ENCODE measurements around the gene MRPS35.
A peak's percentile ranks its signal among the peaks of the same experiment; 100 is the strongest.
"Not testable (repeated sequence)": the region's sequence is repeated elsewhere in the genome, so short reads cannot be mapped to it uniquely, and the experiment has no call there.

Gene MRPS35

GRCh38 chr12:27733052-27733656, 22.5 kb downstream of the MRPS35 start:
- no peak overlapping the region for H4K91ac ChIP-seq (ENCODE audit: low read depth, low read length)

DNA sequence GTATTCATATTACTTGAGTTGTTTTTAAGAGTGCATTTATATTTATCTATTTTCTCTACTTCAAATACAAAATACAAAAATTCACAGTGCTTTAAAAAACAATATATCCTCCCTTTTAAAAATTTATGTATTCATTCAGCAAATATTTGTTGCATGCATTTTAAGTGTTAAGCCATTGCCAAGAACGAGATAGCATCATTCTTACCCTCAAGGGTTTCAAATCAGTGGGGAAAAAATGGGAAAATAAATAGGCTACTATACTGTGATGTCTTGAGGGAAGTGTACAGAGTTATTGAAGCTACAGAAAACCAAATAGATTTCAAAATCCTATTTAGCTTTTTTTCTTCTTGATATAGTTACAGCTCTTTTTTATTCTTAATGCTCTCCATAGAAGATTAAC, 23.2 kb downstream of the MRPS35 start:
- no peaks in the 10 kb centered on the region for H3K4me1 ChIP-seq (ENCODE audit: control insufficient read depth in 1 of 2, insufficient read depth in 2 of 2, low read length in 2 of 2)
- no peak overlapping the region for H3K4ac ChIP-seq (ENCODE audit: low read depth, low read length)
- H3K27ac ChIP-seq (ENCODE audit: low read depth, low read length): no peak overlapping the region
- no peak overlapping the region for H3K23ac ChIP-seq (ENCODE audit: low read length)
- H3K79me1 ChIP-seq (ENCODE audit: low read length): no peaks in the 10 kb centered on the region
- H2BK5ac ChIP-seq (ENCODE audit: low read depth, low read length, poor library complexity): no peak overlapping the region
- no peak overlapping the region for H3K9ac ChIP-seq (ENCODE audit: low read length)
- WGBS (ENCODE audit: extremely low coverage, insufficient coverage, insufficient read length): no CpG with 5 or more reads among the region's 1 CpG
- H3K4me3 ChIP-seq (ENCODE audit: low read depth, low read length): no peak overlapping the region
- no peaks in the 10 kb centered on the region for H3K79me2 ChIP-seq (ENCODE audit: control insufficient read depth, insufficient read depth, low read length, poor library complexity)
- H3K4me2 ChIP-seq (ENCODE audit: low read length): no peak overlapping the region
- H4K12ac ChIP-seq (ENCODE audit: low read depth, low read length): no peak overlapping the region
- no peak overlapping the region for H3K18ac ChIP-seq (ENCODE audit: low read length)
- DNase-seq: peak; percentile 4 to 85
- H2BK12ac ChIP-seq (ENCODE audit: low read length): no peak overlapping the region
- H2AK5ac ChIP-seq (ENCODE audit: low read length): no peak overlapping the region
- no peak overlapping the region for H2BK120ac ChIP-seq (ENCODE audit: insufficient read depth, low read length, poor library complexity)
- H4K8ac ChIP-seq (ENCODE audit: low read depth, low read length): no peak overlapping the region
- no peaks in the 10 kb centered on the region for H3K27me3 ChIP-seq (ENCODE audit: insufficient read depth, low read length)
- H2AFZ ChIP-seq (ENCODE audit: insufficient read depth, low read length, poor library complexity): no peak overlapping the region
- peaks cover 7 to 9% of the 10 kb centered on the region in 2 experiments for H3K36me3 ChIP-seq (ENCODE audit: control insufficient read depth in 1 of 2, insufficient read depth in 2 of 2, low read length in 2 of 2)
- no peak overlapping the region for H3K14ac ChIP-seq (ENCODE audit: low read length)
- H3K9me3 ChIP-seq (ENCODE audit: insufficient read depth, low read depth, low read length): no peaks in the 10 kb centered on the region
- H4K91ac ChIP-seq (ENCODE audit: low read depth, low read length): no peak overlapping the region

More at GRCh38 chr12:27733052-27733656, 22.5 kb downstream of the MRPS35 start:
- Histone ChIP-seq H2BK12ac (ENCODE audit: low read length) (no peak overlapping the region), H3K14ac (ENCODE audit: low read length) (no peak overlapping the region), H3K79me2 (ENCODE audit: control insufficient read depth, insufficient read depth, low read length, poor library complexity) (no peaks in the 10 kb centered on the region), H3K79me1 (ENCODE audit: low read length) (no peaks in the 10 kb centered on the region), H2AFZ (ENCODE audit: insufficient read depth, low read length, poor library complexity) (no peak overlapping the region), H3K4me2 (ENCODE audit: low read length) (no peak overlapping the region), H3K9ac (ENCODE audit: low read length) (no peak overlapping the region), H3K18ac (ENCODE audit: low read length) (no peak overlapping the region), H4K8ac (ENCODE audit: low read depth, low read length) (no peak overlapping the region), H3K4me3 (ENCODE audit: low read depth, low read length) (no peak overlapping the region), H2BK120ac (ENCODE audit: insufficient read depth, low read length, poor library complexity) (no peak overlapping the region), H2AK5ac (ENCODE audit: low read length) (no peak overlapping the region), H3K23ac (ENCODE audit: low read length) (no peak overlapping the region), H2BK5ac (ENCODE audit: low read depth, low read length, poor library complexity) (no peak overlapping the region), H3K4me1 (ENCODE audit: control insufficient read depth in 1 of 2, insufficient read depth in 2 of 2, low read length in 2 of 2) (no peaks in the 10 kb centered on the region), H3K4ac (ENCODE audit: low read depth, low read length) (no peak overlapping the region), H3K36me3 (ENCODE audit: control insufficient read depth in 1 of 2, insufficient read depth in 2 of 2, low read length in 2 of 2) (peaks cover 7 to 9% of the 10 kb centered on the region in 2 experiments), H3K27ac (ENCODE audit: low read depth, low read length) (no peak overlapping the region), H3K27me3 (ENCODE audit: insufficient read depth, low read length) (no peaks in the 10 kb centered on the region), H3K9me3 (ENCODE audit: insufficient read depth, low read depth, low read length) (no peaks in the 10 kb centered on the region), H4K12ac (ENCODE audit: low read depth, low read length) (no peak overlapping the region)
- WGBS (ENCODE audit: extremely low coverage, insufficient coverage, insufficient read length): no CpG with 5 or more reads among the region's 3 CpGs
- DNase-seq: peak; percentile 17 to 77

DNA sequence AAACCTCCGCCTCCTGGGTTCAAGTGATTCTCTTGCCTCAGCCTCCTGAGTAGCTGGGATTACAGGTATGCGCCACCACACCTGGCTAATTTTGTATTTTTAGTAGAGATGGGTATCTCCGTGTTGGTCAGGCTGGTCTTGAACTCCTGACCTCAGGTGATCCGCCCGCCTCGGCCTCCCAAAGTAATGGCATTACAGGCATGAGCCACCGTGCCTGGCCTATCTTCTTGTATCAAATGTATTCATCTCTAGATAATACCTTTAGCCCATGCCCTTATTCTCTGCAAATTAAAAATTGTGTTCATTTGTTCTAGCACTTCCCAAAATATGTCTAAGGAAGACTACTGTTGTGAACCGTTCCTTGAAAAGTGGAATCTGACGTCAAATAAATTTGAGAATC, 23.7 kb downstream of the MRPS35 start:
- H3K79me2 ChIP-seq (ENCODE audit: control insufficient read depth, insufficient read depth, low read length, poor library complexity); H3K4me3 ChIP-seq (ENCODE audit: low read depth, low read length); H3K23ac ChIP-seq (ENCODE audit: low read length); H2AFZ ChIP-seq (ENCODE audit: insufficient read depth, low read length, poor library complexity); H3K27me3 ChIP-seq (ENCODE audit: insufficient read depth, low read length); H3K4me2 ChIP-seq (ENCODE audit: low read length); H2BK5ac ChIP-seq (ENCODE audit: low read depth, low read length, poor library complexity); H3K27ac ChIP-seq (ENCODE audit: low read depth, low read length); H4K8ac ChIP-seq (ENCODE audit: low read depth, low read length); H3K4me1 ChIP-seq (ENCODE audit: control insufficient read depth in 1 of 2, insufficient read depth in 2 of 2, low read length in 2 of 2); H2BK12ac ChIP-seq (ENCODE audit: low read length); H3K9ac ChIP-seq (ENCODE audit: low read length); H3K18ac ChIP-seq (ENCODE audit: low read length); H2AK5ac ChIP-seq (ENCODE audit: low read length); H2BK120ac ChIP-seq (ENCODE audit: insufficient read depth, low read length, poor library complexity); H3K9me3 ChIP-seq (ENCODE audit: insufficient read depth, low read depth, low read length); H3K14ac ChIP-seq (ENCODE audit: low read length); H3K79me1 ChIP-seq (ENCODE audit: low read length); H4K91ac ChIP-seq (ENCODE audit: low read depth, low read length); H3K4ac ChIP-seq (ENCODE audit: low read depth, low read length); H4K12ac ChIP-seq (ENCODE audit: low read depth, low read length): not testable (repeated sequence)
- no CpG with 5 or more reads among the region's 9 CpGs for WGBS (ENCODE audit: extremely low coverage, insufficient coverage, insufficient read length)
- H3K36me3 ChIP-seq (ENCODE audit: control insufficient read depth in 1 of 2, insufficient read depth in 2 of 2, low read length in 2 of 2): peaks cover 9 to 10% of the 10 kb centered on the region in 2 experiments
- peak; percentile 58 to 69 for DNase-seq

GRCh38 chr12:27743601-27744000, 33.0 kb downstream of the MRPS35 start:
- WGBS (ENCODE audit: extremely low coverage, insufficient coverage, insufficient read length): no CpG with 5 or more reads among the region's 5 CpGs
- H2AFZ ChIP-seq (ENCODE audit: insufficient read depth, low read length, poor library complexity): no peak overlapping the region
- H3K14ac ChIP-seq (ENCODE audit: low read length): no peak overlapping the region
- no peak overlapping the region for H3K4me2 ChIP-seq (ENCODE audit: low read length)
- no peaks in the 10 kb centered on the region for H3K79me2 ChIP-seq (ENCODE audit: control insufficient read depth, insufficient read depth, low read length, poor library complexity)
- no peaks in the 10 kb centered on the region for H3K4me1 ChIP-seq (ENCODE audit: control insufficient read depth in 1 of 2, insufficient read depth in 2 of 2, low read length in 2 of 2)
- no peaks in the 10 kb centered on the region for H3K79me1 ChIP-seq (ENCODE audit: low read length)
- no peak overlapping the region for H2BK5ac ChIP-seq (ENCODE audit: low read depth, low read length, poor library complexity)
- no peak overlapping the region for H2BK120ac ChIP-seq (ENCODE audit: insufficient read depth, low read length, poor library complexity)
- H2AK5ac ChIP-seq (ENCODE audit: low read length): no peak overlapping the region
- no peak overlapping the region for H3K23ac ChIP-seq (ENCODE audit: low read length)
- H3K27me3 ChIP-seq (ENCODE audit: insufficient read depth, low read length): no peaks in the 10 kb centered on the region
- peak; percentile 79 to 88 for DNase-seq
- H3K4ac ChIP-seq (ENCODE audit: low read depth, low read length): no peak overlapping the region
- H3K4me3 ChIP-seq (ENCODE audit: low read depth, low read length): no peak overlapping the region
- no peak overlapping the region for H3K9ac ChIP-seq (ENCODE audit: low read length)
- H2BK12ac ChIP-seq (ENCODE audit: low read length): no peak overlapping the region
- no peaks in the 10 kb centered on the region for H3K9me3 ChIP-seq (ENCODE audit: insufficient read depth, low read depth, low read length)
- H4K8ac ChIP-seq (ENCODE audit: low read depth, low read length): no peak overlapping the region
- no peak overlapping the region for H4K91ac ChIP-seq (ENCODE audit: low read depth, low read length)
- no peak overlapping the region for H3K27ac ChIP-seq (ENCODE audit: low read depth, low read length)
- no peak overlapping the region for H4K12ac ChIP-seq (ENCODE audit: low read depth, low read length)
- no peak overlapping the region for H3K18ac ChIP-seq (ENCODE audit: low read length)
- peaks cover 2 to 12% of the 10 kb centered on the region in 2 experiments for H3K36me3 ChIP-seq (ENCODE audit: control insufficient read depth in 1 of 2, insufficient read depth in 2 of 2, low read length in 2 of 2)
